SKM-1 (cell line): ENCODE data around the gene C11orf24.
"Not testable (repeated sequence)": the region's sequence is repeated elsewhere in the genome, so short reads cannot be mapped to it uniquely, and the experiment has no call there.

ENCODE experiments used
- DNase-seq: peaks from one replicate; lab custom pipeline; 2025; ENCODE audit not compliant: unreplicated experiment; lab: John Stamatoyannopoulos, UW

C11orf24 gene

DNA sequence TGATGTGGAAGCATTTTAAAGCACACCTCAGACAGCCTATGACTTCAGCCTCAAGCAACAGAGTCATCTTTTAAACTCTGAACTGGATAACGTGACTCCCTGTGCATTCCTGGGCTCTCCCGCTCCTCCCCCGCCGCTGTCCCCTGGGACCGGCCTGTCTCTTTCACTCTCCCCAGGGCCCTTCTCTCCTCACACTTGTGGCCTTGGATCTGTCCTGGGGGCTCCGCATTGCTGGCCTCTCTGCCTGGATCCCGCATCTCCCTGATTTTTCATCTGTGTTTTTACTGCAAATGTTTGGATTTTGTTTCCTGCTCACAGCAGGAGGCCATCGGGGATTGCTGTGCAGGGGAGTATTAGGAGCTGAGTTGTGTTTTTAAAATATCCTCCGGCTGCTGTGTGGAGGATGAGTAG lies 15.4 kb downstream of the C11orf24 start:
- DNase-seq = no peak

- DNase-seq = no peak
These were observed 16.2 kb downstream of the C11orf24 start for GRCh38 chr11:68255526-68255925.

- DNase-seq = no peak
These were observed 17.4 kb downstream of the C11orf24 start for GRCh38 chr11:68254421-68254820.

GRCh38 chr11:68251765-68252164 lies 20.0 kb downstream of the C11orf24 start:
- DNase-seq = no peak

DNA sequence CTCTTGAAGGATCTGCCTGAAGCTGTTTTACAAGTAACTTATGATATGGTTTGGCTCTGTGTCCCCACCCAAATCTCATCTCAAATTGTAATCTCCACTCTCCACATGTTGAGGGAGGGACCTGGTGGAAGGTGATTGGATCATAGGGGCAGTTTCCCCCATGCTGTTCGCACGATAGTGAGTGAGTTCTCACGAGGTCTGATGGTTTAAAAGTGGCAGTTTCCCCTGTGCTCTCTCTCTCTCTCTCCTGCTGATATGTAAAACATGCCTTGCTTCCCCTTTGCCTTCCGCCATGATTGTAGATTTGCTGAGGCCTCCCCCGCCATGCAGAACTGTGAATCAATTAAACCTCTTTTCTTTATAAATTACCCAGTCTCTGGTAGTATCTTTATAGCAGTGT lies 26.9 kb downstream of the C11orf24 start:
- DNase-seq = not testable (repeated sequence)

GRCh38 chr11:68243847-68244246 lies 27.9 kb downstream of the C11orf24 start:
- not testable (repeated sequence) for DNase-seq

DNA sequence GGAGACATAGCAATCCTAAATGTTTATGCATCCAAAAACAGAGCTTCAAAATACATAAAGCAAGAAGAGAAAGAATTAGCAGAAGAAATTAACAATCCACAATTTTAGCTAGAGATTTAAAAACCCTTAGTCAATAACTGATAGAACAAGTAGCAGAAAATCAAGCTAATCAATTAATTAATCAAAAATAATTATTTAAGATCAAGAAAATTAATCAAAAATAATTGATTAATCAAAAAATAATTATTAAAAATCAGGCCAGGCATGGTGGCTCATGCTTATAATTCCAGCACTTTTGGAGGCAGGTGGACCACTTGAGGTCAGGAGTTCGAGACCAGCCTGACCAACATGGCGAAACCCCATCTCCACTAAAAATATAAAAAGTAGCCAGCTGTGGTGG lies 29.2 kb downstream of the C11orf24 start:
- DNase-seq = no peak

- no peak for DNase-seq
These were observed 40.2 kb downstream of the C11orf24 start for GRCh38 chr11:68231621-68232020.

- no peak for DNase-seq
These were observed 42.2 kb downstream of the C11orf24 start for GRCh38 chr11:68229601-68230000.

DNA sequence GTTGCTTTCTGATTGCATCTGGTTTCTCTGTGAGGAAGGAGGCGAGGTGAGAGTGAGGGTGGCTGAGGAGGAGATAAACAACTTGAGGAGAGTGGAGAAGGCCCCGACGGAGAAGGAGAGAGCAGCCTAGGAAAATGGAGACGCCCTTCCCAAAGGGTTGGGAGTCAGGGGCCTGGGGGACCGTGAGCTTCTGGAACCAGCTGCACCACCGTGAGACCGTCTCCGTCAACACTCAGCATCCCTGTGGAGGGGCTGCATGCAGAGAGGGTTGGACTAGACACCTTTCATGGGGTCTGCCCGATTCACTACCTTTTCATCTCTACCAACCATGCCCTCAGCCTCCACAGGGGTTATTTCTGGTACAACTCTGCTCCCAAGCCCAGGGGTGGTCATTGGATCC lies 45.4 kb downstream of the C11orf24 start:
- no peak for DNase-seq

- DNase-seq = no peak
These were observed 47.2 kb downstream of the C11orf24 start for GRCh38 chr11:68224606-68225005.

- no peak for DNase-seq
These were observed 48.5 kb downstream of the C11orf24 start for GRCh38 chr11:68223275-68223674.

DNA sequence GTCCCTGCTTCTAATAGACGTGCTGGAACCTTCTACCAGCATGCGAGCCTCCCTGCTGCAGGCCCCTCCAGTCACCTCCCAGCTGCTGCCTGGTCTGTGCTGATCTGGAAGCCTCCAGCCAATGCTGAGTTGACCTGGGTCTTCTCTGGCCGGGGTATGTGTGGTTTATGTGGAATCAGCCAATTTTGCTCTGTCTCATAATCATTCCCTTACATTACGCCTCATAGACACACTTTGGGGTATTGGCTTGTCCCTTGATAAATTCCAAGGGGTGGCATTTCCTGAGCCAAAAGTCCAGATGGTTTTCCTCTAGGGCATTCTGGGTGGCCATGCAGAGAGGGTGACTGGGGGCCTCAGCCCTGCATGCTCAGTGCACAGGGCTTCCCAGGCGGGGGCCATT lies 50.4 kb downstream of the C11orf24 start:
- no peak for DNase-seq

GRCh38 chr11:68216171-68216938 lies 55.4 kb downstream of the C11orf24 start:
- no peak for DNase-seq

GRCh38 chr11:68215524-68216170 lies 56.1 kb downstream of the C11orf24 start:
- DNase-seq = no peak

GRCh38 chr11:68215087-68215445 lies 56.7 kb downstream of the C11orf24 start:
- DNase-seq = no peak

DNA sequence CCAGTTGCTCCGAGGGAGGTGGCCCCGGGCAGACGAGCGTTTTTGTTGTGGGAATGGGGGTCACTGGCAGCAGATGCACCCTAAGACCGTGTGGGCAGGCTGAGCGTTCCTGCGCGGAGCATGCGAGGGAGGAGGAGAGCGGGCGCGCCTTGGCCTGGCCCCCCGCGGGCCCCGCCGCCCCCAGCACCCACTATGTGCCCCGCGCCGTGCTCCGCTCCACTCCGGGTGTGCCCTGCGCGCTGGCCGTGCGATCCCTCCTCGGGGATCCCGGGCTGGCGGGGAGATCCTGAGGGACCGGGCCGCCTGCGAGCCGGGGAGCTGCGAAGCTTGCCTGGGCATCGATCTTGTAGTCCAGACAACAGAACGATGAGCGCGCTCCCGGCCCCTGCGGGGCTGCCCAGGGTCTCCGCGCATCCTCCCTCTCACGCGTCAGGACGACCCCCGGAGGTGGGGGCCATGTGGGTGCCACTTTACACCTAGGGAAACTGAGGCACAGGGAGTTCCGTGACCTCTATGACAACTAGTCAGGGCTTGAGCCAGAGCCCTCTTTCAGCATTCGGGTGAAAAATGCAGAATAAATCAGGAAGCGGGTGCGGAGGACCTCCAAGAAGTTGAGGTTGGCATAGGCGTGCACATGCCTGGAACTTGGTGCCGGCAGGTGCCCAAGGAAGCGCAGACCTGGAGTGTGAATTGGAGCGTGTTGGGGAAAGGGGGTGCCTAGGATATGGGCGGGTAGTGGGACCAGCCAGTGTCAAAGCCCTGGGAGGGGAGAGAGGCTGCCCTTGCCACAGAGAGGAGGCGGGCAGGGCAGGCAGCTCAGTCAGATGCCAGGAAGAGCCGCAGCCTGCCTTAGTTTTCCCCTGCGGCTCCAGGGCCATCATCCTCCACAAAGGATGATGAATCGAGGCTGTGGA lies 57.3 kb downstream of the C11orf24 start:
- no peak for DNase-seq

GRCh38 chr11:68213555-68214172 lies 58.1 kb downstream of the C11orf24 start:
- peak; percentile 38 for DNase-seq

DNA sequence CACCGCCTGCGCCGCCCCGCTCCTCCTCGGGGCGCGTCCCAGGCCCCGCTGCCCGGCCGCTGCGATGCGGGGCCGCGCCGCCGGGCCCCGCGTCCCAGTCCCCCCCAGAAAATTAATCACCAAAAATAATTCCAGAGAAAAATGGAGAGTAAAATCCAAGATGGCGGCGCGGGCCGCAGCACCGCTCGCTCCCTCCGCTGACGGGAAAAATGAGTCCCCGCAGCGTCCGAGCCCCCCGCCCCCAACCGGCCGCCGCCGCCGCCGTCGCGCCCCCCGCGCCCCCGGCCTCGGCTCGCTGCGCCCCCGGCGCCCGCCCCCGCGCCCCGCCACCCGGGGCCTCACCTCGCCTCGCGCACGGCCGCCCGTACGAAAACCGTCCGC lies 58.6 kb downstream of the C11orf24 start, which contains the start of gene KMT5B:
Gene KMT5B (minus strand): TSS at position 162 of the 381 bp plus-strand sequence. CDS start 23,220 bp downstream, outside the sequence.
- DNase-seq = no peak

- DNase-seq = peak; percentile 44
These were observed 59.2 kb downstream of the C11orf24 start for GRCh38 chr11:68212421-68213134.
